Psoas muscle (tissue), 8 donors: ENCODE measurements around the gene TGFA. TPM values are rescaled to one million over a fixed set of nuclear protein-coding genes. Genes with fewer than 3 reads are reported as not detected.

Experiments used
- ATAC-seq, 4 donors: fragments of 200-7000 bp; cut with Tn5 transposase; one replicate each; pipeline ENCODE4 v1.9.1; 2020; ENCODE audit warnings: moderate library complexity in 3 of 4, mild to moderate bottlenecking in 2 of 4
- DNase-seq, 2 donors: peaks; one replicate each; pipeline ENCODE4 v3.0.0-alpha.2; 2020
- H3K27ac ChIP-seq: fragments of 200-600 bp; one replicate; pipeline ENCODE4 v1.8.0; 2022
- H3K27me3 ChIP-seq, 3 donors: fragments of 200-600 bp in 1 of 3; one replicate each; pipeline versions ENCODE4 v1.6.1 to v1.8.0; 2013 to 2022; ENCODE audit warnings: low read length in 2 of 3, mild to moderate bottlenecking in 2 of 3, moderate library complexity in 1 of 3; ENCODE audit not compliant: insufficient read depth in 3 of 3
- H3K36me3 ChIP-seq, 2 donors: fragments of 200-600 bp in 1 of 2; one replicate each; pipeline versions ENCODE4 v1.6.1 to v1.8.0; 2013 to 2022; ENCODE audit warnings: low read depth in 1 of 2, mild to moderate bottlenecking in 1 of 2, moderate library complexity in 1 of 2; ENCODE audit not compliant: insufficient read depth in 1 of 2
- H3K4me1 ChIP-seq: fragments of 200-600 bp; one replicate; pipeline ENCODE4 v1.8.0; 2022
- H3K4me3 ChIP-seq: fragments of 200-600 bp; one replicate; pipeline ENCODE4 v1.8.0; 2022; ENCODE audit warnings: mild to moderate bottlenecking
- H3K9me3 ChIP-seq: fragments of 200-600 bp; one replicate; pipeline ENCODE4 v1.8.0; 2022
- WGBS, 3 donors: extraction: QIAGEN DNeasy Blood & Tissue Kit; methylation state at CpG; one replicate each; pipeline versions ENCODE4 v1.1.6 to v1.1.7; 2013; 5-methylcytosine and 5-hydroxymethylcytosine counted together
- intact Hi-C, 2 donors: fragments of 100-400 bp; cut with DNase I; formaldehyde crosslinking; loops; one replicate each; pipeline versions ENCODE4 v1.11.0 to v1.14.2; 2022
- polyA plus RNA-seq, 3 donors: library from polyadenylated mRNA; stranded (reverse); fragments of 200-250 nt; gene quantifications; one replicate each; pipeline ENCODE4 v1.2.3, GENCODE V29; 2013
- total RNA-seq, 4 donors: library from RNA; stranded (reverse); fragmentation: NEBNext Ultra II Directional in 2 of 4; extraction: Animal tissue kit (Norgen Biotek cat#: 25700) in 2 of 4; gene quantifications; one replicate each; pipeline versions ENCODE4 v1.2.1 to v1.2.4, GENCODE V29; 2021 to 2023
- TF ChIP-seq, protein P1 (sequence below): fragments of 200-600 bp; IDR thresholded peaks from one replicate; pipeline ENCODE4 v1.8.0; 2022; ENCODE audit warnings: antibody characterized with exemption
- donor health status: healthy with polysubstance abuse.
- donor health status: DM: no; HTN: no; CAD: no; lungs with moderate emphysema.
- donor health status: Bipolar disorder and iron deficiency.
- donor health status: healthy.
- donor health status: DM: yes; HTN: yes; CAD: no.
- donor health status: DM: no; HTN: no; CAD: no.
- donor health status: DM: no; HTN: no; CAD: no.
- donor health status: DM: yes; HTN: yes; CAD: no.

The TGFA gene
- total and polyA plus RNA-seq, 7 donors = 0.03 to 0.39 (median 0.12) TPM

DNA sequence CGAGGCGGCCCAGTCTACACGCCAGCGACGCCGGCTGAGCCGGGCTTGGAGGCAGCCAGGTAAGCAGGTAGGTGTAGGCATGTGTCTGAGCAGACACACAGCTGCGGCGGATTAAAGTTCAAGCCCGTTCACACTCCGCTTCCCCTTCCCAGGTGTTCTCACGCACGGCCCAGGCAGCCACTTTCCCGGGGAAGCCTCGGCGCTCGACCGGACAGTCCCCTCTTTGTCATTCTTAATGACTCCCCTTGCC is 367 bp downstream of the TGFA start:
- no peak overlapping the region for H3K27ac ChIP-seq
- ATAC-seq = peak in 3 of 4 donors; percentile 11 to 40 (median 30)
- intact Hi-C loops = no loop called here

GRCh38 chr2:70552501-70553333 is 909 bp downstream of the TGFA start:
- intact Hi-C loops = no loop called here
- Histone ChIP-seq H3K9me3 (no peaks in the 10 kb centered on the region), H3K4me1 (peaks cover 8% of the 10 kb centered on the region), H3K27ac (no peak overlapping the region), H3K27me3 (peaks cover 0 to 65% (median 12%) of the 10 kb centered on the region in 3 donors), H3K4me3 (peak overlapping the region; percentile 80), H3K36me3 (no peaks in the 10 kb centered on the region)
- WGBS, 3 donors = 1 to 3% (median 2%) methylated on average over 45 of the region's 45 CpGs
- TF ChIP-seq, protein P1, sequence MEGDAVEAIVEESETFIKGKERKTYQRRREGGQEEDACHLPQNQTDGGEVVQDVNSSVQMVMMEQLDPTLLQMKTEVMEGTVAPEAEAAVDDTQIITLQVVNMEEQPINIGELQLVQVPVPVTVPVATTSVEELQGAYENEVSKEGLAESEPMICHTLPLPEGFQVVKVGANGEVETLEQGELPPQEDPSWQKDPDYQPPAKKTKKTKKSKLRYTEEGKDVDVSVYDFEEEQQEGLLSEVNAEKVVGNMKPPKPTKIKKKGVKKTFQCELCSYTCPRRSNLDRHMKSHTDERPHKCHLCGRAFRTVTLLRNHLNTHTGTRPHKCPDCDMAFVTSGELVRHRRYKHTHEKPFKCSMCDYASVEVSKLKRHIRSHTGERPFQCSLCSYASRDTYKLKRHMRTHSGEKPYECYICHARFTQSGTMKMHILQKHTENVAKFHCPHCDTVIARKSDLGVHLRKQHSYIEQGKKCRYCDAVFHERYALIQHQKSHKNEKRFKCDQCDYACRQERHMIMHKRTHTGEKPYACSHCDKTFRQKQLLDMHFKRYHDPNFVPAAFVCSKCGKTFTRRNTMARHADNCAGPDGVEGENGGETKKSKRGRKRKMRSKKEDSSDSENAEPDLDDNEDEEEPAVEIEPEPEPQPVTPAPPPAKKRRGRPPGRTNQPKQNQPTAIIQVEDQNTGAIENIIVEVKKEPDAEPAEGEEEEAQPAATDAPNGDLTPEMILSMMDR = no peak
- DNase-seq (no peak), ATAC-seq (no peak)

More for the DNA sequence above, 367 bp downstream of the TGFA start:
- peaks cover 0 to 61% (median 12%) of the 10 kb centered on the region in 3 donors for H3K27me3 ChIP-seq
- peak overlapping the region; percentile 80 for H3K4me3 ChIP-seq
- TF ChIP-seq, protein P1 = no peak
- peaks cover 8% of the 10 kb centered on the region for H3K4me1 ChIP-seq
- WGBS, 3 donors = 0 to 1% (median 0%) methylated on average over 17 to 18 of the region's 18 CpGs
- no peaks in the 10 kb centered on the region for H3K9me3 ChIP-seq
- no peaks in the 10 kb centered on the region for H3K36me3 ChIP-seq
- DNase-seq = no peak

DNA sequence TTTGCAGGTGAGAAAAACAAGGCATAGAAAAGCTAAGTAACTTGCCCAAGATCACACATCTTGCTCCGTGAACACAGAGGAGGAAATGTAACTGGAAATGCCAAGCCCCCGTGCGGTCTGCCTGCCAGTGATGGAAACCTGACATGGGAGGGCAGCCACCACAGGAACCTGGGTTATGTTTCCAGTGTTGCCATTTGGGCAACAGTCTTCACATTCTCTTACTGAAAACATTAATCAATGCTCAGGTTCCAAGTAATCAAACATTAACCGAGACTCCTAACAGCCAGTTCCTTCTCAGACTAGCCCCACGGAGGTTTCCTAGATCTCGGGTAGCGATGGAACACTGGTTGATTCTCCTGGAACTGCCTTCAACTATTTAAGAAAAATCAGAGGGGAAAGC is 2.5 kb downstream of the TGFA start:
- Histone ChIP-seq H3K36me3 (no peaks in the 10 kb centered on the region), H3K27ac (no peak overlapping the region), H3K4me3 (no peak overlapping the region), H3K9me3 (no peaks in the 10 kb centered on the region), H3K27me3 (peaks cover 0 to 65% (median 12%) of the 10 kb centered on the region in 3 donors), H3K4me1 (peaks cover 8% of the 10 kb centered on the region)
- DNase-seq (no peak), ATAC-seq (no peak)
- WGBS, 3 donors = 39 to 45% (median 42%) methylated on average over 7 of the region's 7 CpGs
- TF ChIP-seq, protein P1 = no peak
- intact Hi-C loops = no loop called here

DNA sequence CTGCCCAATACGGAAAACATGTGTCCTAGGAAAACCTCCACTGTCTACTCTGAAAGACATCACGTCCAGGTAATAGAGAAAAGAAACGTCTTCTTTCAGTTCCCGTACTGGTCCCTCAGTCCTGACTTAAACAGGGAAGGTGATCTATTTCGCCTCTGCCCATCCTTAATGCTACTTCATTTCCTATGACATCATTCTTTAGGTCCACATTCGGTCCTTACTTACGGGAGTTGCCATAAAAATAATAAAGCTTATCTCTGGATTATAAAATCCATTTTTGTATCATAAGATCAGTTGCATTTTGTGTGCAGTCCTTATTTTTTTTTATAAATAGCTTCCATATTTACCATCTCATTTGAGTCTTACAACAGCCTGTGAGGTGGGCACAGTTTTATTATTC is 3.7 kb downstream of the TGFA start:
- WGBS, 3 donors = 85 to 88% (median 86%) methylated on average over 7 of the region's 7 CpGs
- no peaks in the 10 kb centered on the region for H3K9me3 ChIP-seq
- ATAC-seq (no peak), DNase-seq (no peak)
- TF ChIP-seq, protein P1 = no peak
- no peak overlapping the region for H3K27ac ChIP-seq
- H3K27me3 ChIP-seq = peaks cover 0 to 65% (median 12%) of the 10 kb centered on the region in 3 donors
- H3K4me3 ChIP-seq = no peak overlapping the region
- no peaks in the 10 kb centered on the region for H3K36me3 ChIP-seq
- intact Hi-C loops = no loop called here
- peaks cover 8% of the 10 kb centered on the region for H3K4me1 ChIP-seq
